ENCODE data around the gene HAUS5.
"Not testable (repeated sequence)": the region's sequence is repeated elsewhere in the genome, so short reads cannot be mapped to it uniquely, and the experiment has no call there.

HAUS5 gene, protein sequence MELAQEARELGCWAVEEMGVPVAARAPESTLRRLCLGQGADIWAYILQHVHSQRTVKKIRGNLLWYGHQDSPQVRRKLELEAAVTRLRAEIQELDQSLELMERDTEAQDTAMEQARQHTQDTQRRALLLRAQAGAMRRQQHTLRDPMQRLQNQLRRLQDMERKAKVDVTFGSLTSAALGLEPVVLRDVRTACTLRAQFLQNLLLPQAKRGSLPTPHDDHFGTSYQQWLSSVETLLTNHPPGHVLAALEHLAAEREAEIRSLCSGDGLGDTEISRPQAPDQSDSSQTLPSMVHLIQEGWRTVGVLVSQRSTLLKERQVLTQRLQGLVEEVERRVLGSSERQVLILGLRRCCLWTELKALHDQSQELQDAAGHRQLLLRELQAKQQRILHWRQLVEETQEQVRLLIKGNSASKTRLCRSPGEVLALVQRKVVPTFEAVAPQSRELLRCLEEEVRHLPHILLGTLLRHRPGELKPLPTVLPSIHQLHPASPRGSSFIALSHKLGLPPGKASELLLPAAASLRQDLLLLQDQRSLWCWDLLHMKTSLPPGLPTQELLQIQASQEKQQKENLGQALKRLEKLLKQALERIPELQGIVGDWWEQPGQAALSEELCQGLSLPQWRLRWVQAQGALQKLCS

DNA sequence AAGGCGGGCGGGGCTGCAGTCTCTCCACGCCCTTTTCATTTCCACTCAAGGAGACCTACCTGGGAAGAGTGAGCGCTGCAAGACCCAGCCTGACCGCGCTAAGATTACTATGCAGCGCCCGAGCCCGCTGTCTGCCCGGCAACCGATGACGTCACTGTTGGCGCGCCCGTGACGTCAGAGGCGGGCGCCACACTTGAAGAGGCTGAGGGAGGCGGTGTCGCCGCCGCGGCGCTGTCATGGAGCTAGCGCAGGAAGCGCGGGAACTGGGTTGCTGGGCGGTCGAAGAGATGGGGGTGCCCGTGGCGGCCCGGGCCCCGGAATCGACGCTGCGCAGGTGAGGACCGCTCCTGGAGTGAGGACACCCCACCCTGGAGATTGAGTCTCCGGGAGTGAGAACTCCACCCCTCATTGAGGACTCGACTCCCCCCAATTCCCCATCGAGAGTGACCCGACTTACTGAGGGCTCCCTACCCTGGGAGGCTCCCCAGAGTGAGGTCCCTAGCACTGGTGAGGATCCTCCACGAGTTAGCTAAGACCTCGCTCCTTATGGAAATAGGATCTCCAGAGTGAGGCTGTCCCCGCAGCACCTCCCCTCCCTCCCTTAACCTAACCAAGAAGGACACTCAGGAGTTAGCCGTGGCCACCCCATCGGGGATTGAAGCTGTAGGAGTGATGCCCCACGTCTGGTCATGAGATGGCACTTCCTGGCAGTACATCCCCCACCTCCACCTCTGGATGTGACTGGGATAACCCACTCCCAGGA, at the start of gene HAUS5:
Gene HAUS5, plus strand, starts transcription at position 177 of the 763 bp plus-strand sequence. Its CDS starts 60 bp downstream, at position 237.
- DNase-seq (ENCODE audit: low spot score), result peak; percentile 98

DNA sequence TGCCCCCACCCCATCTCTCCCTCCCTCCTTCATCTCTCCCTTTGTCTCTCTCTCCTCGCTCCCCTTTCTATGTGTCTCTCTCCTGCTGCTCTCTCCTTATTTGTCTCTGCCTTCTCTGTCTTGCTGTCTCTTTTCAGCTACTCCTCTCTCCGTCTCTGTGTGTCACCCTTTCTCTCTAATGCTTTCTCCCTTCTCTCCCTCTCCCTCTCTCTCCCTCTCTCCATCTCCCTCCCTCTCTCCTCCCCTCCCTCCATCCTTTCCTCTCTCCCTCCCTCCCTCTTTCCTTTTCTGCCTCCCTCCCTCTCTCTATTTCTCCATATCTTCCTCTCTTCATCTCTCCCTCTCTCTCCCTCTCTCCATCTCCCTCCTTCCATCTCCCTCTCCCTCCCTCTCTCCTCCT, 49.8 kb upstream of the HAUS5 start:
- DNase-seq (ENCODE audit: low spot score), result no peak

DNA sequence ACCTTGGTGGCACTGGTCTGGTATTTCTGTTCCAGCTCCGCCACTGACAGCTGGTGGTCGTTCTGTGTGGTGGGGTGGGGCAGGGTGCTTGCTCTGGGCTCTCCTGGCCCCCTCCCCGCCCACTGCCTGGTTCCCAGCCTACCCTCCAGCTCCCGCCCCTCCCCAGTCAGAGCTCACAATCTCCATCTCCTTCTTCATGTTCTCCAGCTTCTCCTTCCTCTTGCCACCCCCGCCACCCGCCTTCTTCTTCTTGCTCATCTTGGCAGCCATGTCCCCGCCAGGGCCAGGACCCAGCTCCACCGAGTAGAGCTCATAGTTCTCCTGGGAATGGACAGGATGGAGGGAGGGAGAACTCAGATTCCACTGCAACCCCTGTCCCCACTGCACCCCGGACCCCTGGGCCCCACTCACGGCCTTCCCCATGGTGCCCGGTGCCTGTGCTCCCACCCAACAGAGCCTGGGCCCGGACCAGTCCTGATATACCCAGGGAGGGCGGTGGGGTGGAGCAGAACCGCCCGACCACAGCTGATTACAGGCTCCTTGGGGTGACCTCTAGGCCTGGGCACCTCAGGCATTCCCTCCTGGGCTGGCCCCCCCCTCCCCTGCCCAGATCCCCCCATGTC, 49.2 kb upstream of the HAUS5 start, which contains the start of gene ATP4A:
Gene ATP4A, minus strand, starts transcription at position 452 of the 623 bp plus-strand sequence. Its CDS starts 29 bp downstream, at position 423.
- DNase-seq (ENCODE audit: low spot score), result no peak

DNA sequence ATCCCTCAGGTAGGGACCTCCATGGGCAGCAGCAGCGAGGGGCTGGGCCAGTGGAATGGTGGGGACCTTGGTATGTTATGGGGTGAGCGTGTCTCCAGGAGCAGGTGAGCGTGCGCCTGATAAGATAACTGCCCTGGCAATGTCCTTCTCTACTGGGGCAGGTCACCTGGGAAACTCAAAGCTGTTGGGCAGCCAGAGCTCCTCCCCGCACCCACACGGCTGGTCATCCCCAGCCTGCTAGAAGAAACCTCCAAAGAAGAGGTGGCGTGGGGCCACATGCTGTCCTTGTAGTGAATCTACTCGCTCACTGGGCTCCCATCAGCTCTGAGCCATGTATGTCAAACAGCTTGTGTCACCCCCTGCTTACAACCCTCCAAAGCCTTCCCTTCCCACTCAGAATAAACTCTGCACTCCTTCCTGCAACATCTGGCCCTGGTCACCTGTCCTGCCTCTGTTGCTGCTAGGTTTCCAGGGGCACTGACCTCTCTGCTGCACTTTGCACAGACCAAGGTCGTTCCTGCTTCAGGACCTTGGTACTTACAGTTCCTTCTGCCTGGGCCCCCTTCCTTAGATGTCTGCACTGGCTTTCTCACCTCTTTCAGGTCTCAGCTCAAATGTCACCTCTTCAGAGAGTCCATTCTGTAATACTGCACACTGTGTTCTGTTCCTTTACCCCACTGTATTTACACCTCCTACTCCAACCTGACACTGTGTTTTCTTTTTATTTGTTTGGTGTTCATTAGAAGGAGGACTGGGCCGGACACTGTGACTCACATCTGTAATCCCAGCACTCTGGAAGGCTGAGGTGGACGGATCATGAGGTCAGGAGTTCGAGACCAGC, 47.3 kb upstream of the HAUS5 start:
- DNase-seq (ENCODE audit: low spot score), result no peak

DNA sequence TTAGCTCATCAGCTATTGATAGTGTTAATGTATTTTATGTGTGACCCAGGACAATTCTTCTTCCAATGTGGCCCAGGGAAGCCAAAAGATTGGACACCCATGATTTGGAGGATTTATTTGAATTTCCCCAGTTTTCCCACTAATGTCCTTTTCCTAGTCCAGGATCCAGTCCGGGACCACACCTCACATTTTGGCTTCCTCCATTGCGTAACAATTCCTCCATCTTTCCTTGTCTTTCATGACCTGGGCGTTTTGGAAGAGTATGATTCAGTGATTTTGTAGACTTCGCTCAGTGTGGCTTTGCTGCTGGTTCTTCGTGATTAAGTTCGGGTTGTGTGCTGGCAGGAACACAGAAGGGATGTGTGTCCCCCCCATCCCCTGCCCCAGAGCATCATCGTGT, 45.8 kb upstream of the HAUS5 start:
- DNase-seq (ENCODE audit: low spot score), result no peak

DNA sequence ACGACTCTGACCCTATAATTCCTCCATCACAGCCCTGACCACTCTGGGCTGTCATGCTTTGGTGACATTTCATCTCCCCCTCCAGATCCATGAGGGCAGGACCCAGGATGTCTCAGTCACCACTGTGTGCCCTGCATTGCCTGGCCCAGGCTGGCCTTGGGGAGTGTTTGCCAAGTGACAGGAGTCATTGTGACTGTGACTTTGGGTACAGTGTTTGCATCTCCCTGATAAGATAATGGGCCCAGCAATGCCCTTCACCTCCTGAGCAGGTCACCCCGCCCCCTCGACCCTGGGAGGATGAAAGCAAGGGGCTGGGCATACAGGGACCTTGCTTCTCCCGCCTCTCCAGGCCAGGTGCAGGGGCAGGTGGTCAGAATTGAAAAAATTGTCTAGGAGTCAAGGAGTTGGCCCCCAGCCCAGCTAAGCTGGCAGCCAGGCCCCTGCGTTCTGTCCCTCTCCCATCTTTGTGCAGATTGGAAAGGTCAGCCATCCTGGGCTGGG, 43.2 kb upstream of the HAUS5 start:
- no peak for DNase-seq (ENCODE audit: low spot score)

DNA sequence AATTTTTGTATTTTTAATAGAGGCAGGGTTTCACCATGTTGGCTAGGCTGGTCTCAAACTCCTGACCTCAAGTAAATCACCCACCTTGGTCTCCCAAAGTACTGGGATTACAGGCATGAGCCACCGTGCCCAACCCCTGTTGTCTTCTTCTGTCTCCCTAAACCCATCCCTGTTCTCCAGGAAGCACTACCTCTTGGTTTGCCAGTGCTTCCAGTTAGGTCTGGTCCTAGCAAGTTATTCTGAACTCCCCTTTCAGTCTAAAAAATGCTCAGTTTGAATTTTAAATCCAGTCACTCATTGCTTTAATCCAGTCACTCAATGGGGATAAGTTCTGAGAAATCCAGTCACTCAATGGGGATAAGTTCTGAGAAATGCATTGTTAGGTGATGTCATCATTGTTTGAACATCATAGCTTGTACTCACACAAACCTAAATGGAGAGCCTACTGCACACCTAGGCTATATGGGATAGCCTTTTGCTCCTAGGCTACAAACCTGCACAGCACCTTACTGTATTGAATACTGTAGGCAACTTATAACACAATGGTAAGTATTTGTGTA, 41.0 kb upstream of the HAUS5 start:
- DNase-seq (ENCODE audit: low spot score), result no peak

DNA sequence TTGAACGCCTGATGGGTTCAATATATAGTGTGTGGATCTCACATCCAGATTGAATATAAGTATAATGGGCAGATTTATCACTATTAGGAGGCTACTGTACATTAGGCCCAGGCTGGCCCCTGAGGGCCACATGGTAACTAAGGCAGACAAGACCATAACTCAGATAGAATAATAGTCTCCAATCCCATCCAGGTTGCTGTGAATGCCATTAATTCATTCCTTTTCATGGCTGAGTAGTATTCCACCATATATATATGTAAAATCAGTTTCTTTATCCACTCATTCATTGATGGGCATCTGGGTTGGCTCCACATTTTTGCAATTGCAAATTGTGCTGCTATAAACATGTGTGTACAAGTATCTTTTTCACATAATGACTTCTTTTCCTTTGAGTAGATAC, 34.6 kb upstream of the HAUS5 start:
- DNase-seq (ENCODE audit: low spot score), result no peak

DNA sequence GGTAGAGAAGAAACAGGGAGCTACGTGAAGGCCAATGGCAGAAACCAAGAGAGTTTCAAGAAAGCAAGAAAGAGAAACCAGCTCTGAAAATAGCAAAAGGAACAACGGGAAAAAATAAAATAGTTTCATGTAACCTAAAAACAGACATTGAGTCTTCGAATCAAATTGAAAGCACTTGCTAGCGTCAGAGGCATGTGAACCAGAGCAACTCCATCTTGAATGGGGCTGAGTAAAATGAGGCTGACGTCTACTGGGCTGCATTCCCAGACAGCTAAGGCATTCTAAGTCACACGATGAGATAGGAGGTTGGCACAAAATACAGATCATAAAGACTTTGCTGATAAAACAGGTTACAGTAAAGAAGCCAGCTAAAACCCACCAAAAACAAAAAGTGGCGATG, 33.8 kb upstream of the HAUS5 start:
- DNase-seq (ENCODE audit: low spot score), result no peak

DNA sequence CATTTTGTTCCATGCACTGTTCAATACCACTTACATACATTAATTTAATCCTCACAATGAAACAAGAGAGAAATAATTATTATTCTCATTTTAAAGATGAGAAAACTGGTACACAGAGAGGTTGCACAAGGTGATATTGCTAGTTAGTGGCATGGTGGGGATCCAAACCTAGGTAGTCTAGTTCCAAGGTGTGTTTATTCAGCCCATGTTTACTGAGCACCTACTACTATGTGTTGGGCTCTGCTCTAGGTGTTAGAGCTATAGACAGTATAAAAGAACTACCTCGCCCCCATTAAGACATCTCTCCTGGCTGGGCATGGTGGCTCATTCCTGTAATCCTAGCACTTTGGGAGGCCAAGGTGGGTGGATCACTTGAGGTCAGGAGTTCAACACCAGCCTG, 29.8 kb upstream of the HAUS5 start:
- DNase-seq (ENCODE audit: low spot score), result no peak

DNA sequence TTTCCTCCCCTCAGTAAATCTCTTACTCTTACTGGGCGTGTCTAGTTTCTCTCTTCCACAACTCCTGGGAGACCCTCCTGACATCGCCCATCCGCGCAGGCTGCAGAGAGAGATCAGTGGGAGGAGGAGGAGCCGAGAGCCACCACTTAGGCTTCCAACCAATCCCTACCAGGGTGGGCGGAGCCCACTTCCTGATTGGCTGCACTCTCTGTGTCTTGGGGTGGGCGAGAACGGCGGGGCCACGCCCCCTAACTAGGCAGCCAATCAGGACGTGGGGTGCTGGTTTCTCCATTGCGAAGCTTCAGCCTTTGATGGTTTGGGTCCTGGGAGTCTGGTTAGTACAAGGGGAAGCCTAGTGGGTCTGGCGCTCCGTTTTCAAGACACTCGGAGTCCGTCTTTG, 26.7 kb upstream of the HAUS5 start, which contains the start of gene PMIS2:
Gene PMIS2, plus strand, starts transcription at position 326 of the 400 bp plus-strand sequence. CDS start 87 bp downstream, outside the sequence.
- no peak for DNase-seq (ENCODE audit: low spot score)

DNA sequence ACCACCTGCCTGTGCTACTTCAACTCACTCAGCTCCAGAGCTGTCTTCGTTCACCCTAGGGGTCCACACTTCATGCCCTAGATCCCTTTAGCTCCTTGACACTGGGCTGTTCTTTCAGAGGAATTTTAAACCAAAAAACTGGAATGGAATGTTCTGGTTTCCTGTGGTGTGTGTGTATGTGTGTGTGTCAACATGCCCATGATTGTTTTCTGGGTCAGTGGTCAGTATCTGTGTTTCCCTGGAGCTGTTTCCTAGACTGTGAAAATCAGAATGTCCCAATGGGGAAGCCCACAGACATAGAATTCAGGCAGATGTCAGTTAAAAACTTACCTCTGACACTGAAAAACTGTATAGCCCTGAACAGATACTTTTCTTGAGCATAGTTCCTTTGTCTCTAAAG, 25.2 kb upstream of the HAUS5 start:
- no peak for DNase-seq (ENCODE audit: low spot score)

DNA sequence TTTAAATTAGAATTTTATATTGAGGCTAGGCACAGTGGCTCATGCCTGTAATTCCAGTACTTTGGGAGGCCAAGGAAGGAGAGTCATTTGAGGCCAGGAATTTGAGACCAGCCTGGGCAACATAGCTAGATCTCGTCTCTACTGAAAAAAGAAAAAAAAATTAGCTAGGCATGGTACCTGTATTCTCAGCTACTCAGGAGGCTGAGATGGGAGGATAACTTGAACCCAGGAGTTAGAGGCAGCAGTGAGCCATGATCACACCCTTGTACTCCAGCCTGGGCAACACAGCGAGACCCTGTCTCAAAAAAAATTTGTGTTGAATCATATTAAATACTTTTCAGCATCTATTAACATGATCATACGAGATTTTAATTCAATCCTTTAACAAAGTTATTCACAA, 21.7 kb upstream of the HAUS5 start:
- DNase-seq (ENCODE audit: low spot score), result no peak

DNA sequence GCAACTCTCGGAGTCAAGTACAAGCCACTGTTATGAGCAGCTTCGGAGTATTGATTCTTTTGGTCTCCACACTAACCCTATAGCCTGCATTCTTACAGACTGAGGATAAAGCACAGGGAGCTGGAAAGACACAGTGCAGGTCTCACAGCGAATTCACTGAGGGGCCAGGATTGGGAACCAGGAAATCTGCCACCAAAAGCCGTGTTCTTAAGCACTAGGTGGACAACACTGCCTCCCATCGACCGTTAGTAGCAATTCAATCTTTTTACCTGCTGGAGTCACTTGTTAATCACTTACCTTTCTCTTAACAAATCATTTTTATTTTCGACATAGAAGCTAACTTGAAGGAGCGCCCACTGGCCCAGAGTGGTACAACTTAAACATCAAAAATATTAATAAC, 20.3 kb upstream of the HAUS5 start:
- DNase-seq (ENCODE audit: low spot score), result no peak

DNA sequence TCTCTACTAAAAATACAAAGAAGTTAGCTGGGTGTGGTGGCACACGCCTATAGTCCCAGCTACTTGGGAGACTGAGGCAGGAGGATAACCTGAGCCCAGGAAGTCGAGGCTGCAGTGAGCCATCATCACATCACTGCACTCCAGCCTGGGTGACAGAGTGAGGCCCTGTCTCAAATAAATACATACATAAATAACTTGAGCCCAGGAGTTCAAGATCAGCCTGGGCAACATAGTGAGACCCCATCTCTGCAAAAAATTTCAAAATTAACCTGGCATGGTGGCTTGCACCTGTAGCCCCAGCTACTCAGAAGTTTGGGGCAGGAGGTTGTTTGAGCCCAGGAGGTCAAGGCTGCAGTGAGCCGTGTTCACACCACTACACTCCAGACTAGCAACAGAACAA, 17.5 kb upstream of the HAUS5 start:
- not testable (repeated sequence) for DNase-seq (ENCODE audit: low spot score)

DNA sequence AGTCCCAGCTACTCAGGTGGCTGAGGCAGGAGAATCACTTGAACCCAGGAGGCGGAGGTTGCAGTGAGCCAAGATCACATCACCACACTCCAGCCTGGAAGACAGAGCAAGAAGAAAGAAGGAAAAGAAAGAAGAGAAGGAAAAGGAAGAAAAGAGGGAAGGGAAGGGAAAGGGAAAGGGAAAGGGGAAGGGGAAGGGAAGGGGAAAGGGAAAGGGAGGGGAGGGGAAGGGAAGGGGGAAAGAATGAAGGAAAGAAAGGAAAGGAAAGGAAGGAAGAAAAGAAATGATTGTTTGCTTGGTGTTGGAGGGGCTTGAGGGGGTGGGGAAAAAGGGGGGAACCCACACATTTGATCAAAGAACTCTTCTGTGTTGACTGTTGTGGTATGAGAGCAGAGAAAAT, 16.6 kb upstream of the HAUS5 start:
- DNase-seq (ENCODE audit: low spot score), result no peak

DNA sequence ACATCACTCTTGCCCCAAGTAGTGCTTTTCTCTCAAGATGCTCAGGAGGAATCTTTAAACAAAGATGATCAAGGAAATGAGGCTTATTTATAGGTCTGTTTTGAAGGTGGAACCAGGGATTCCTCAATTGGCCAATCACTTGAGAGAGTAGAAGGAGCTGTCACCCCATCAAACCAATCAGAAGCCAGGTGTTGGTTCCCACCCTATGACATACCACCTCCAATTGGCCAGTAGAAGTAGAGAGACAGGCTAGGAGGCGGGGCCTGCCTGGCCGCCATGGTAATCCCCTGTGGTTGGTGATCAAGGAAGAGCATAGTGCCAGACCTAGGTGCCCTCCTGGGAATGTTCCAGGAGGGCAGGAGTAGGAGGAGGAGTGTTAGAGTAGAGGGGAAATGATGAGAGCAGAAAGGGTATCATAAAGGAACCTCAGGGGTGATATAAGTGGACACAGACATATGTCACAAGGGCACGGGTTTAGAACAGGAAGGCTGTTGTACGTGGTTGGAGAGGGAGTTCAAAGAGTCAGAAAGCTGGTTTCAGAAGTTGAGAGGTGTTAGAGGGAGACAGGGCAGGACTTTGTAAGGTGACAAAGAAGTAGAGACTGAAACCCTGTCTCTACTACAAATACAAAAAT, 16.1 kb upstream of the HAUS5 start:
- DNase-seq (ENCODE audit: low spot score), result no peak

DNA sequence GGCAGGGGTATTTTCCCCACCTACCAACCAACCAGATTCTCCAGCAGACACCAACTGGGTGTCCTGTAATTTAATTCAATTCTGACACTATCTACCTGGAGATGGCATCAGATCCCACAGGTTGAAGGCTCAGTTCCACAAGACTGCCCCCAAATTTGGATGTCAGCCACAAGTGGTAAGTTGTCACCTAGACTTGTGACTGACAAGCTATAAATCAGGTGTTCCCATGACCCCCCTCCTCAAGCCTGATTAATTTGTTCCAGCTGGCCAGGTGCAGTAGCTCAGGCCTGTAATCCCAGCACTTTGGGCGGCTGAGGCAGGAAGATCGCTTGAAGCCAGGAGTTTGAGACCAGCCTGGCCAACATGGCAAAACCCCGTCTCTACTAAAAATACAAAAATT, 10.6 kb upstream of the HAUS5 start:
- no peak for DNase-seq (ENCODE audit: low spot score)

DNA sequence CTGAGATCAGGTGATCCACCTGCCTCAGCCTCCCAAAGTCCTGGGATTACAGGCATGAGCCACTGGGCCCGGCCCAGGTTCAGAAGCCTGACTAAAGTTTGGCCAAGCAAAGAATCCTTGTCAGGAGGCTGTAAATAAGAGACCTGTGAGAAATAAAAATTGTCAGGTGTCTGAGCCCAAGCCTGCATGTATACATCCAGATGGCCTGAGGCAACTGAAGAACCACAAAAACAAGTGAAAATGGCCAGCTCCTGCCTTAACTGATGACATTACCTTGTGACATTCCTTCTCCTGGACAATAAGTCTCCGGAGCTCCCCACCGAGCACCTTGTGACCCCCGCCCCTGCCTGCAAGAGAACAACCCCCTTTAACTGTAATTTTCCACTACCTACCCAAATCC, 8.1 kb upstream of the HAUS5 start:
- DNase-seq (ENCODE audit: low spot score), result not testable (repeated sequence)

DNA sequence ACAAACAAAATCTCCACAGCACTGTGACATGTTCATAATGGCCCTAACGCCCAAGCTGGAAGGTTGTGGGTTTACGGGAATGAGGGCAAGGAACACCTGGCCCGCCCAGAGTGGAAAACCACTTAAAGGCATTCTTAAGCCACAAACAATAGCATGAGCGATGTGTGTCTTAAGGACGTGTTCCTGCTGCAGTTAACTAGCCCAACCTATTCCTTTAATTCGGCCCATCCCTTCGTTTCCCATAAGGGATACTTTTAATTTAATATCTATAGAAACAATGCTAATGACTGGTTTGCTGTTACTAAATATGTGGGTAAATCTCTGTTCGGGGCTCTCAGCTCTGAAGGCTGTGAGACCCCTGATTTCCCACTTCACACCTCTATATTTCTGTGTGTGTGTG, 5.4 kb upstream of the HAUS5 start:
- DNase-seq (ENCODE audit: low spot score), result not testable (repeated sequence)

All from ecto neural progenitor cell (in vitro differentiated cells).